Thoracic aorta (tissue), 2 donors: ENCODE data around the gene VWA3A. TPM values are rescaled to one million over a fixed set of nuclear protein-coding genes. Genes with fewer than 3 reads are reported as not detected.
A peak's percentile ranks its signal among the peaks of the same experiment; 100 is the strongest.

ENCODE experiments used
- ATAC-seq: fragments of 150-250 bp; one replicate; pipeline ENCODE4 v1.8.0; 2017; ENCODE audit warnings: low read depth; ENCODE audit not compliant: insufficient number of reproducible peaks, low FRiP score
- DNase-seq: peaks from one replicate; pipeline ENCODE4 v3.0.0-alpha.2; 2020; ENCODE audit warnings: low spot score
- H3K27ac ChIP-seq, 2 donors: fragments of 200-600 bp; sonication (generic); 1 replicate in 1 of 2; 2 replicates in 1 of 2; pipeline ENCODE4 v1.5.1; 2016; ENCODE audit warnings: mild to moderate bottlenecking in 2 of 2, moderate library complexity in 2 of 2
- H3K27me3 ChIP-seq: fragments of 200-600 bp; sonication (generic); replicated peaks from 2 replicates; pipeline ENCODE4 v1.6.0; 2016; ENCODE audit warnings: mild to moderate bottlenecking; ENCODE audit not compliant: insufficient read depth
- H3K36me3 ChIP-seq: fragments of 200-600 bp; sonication (generic); one replicate; pipeline ENCODE4 v1.5.1; 2016
- H3K4me1 ChIP-seq, 2 donors: fragments of 200-600 bp; sonication (generic); 1 replicate in 1 of 2; 2 replicates in 1 of 2; pipeline versions ENCODE4 v1.5.1 to v1.6.0; 2016; ENCODE audit warnings: low read depth in 2 of 2, mild to moderate bottlenecking in 1 of 2; ENCODE audit not compliant: control insufficient read depth in 1 of 2
- H3K4me3 ChIP-seq: fragments of 200-600 bp; sonication (generic); 2 replicates; pipeline ENCODE4 v1.5.1; 2016; ENCODE audit warnings: mild to moderate bottlenecking
- H3K9me3 ChIP-seq: fragments of 200-600 bp; sonication (generic); 2 replicates; pipeline ENCODE4 v1.5.1; 2016
- CTCF ChIP-seq: fragments of 200-600 bp; sonication (generic); IDR thresholded peaks from one replicate; pipeline ENCODE4 v1.5.1; 2019; ENCODE audit warnings: antibody characterized with exemption
- total RNA-seq, 2 donors: library from RNA; depleted of rRNA; stranded (reverse); fragments of >200 nt; gene quantifications; one replicate each; pipeline versions ENCODE4 v1.1.0 to v1.2.3, GENCODE V29; 2016

VWA3A gene
- total RNA-seq, 2 donors from 2014 or later: 2.3 TPM; not detected in 1

GRCh38 chr16:22190776-22191531, 98.6 kb downstream of the VWA3A start:
- no peaks in the 10 kb centered on the region for H3K36me3 ChIP-seq
- peaks cover 15 to 30% of the 10 kb centered on the region in 2 donors for H3K4me1 ChIP-seq

GRCh38 chr16:22191532-22192260, 99.4 kb downstream of the VWA3A start:
- Histone ChIP-seq H3K4me3 (peak overlapping the region; percentile 75), H3K9me3 (no peaks in the 10 kb centered on the region), H3K27me3 (no peaks in the 10 kb centered on the region), H3K36me3 (no peaks in the 10 kb centered on the region), H3K4me1 (peaks cover 15 to 34% of the 10 kb centered on the region in 2 donors), H3K27ac (peak overlapping the region; percentile 94 to 97)
- ATAC-seq: no peak
- DNase-seq: no peak
- TF ChIP-seq CTCF: no peak

More at GRCh38 chr16:22190776-22191531, 98.6 kb downstream of the VWA3A start:
- ATAC-seq (peak; percentile 78), DNase-seq (peak; percentile 100)
- H3K4me3 ChIP-seq: peak overlapping the region; percentile 75
- H3K9me3 ChIP-seq: no peaks in the 10 kb centered on the region
- peak overlapping the region; percentile 94 to 97 for H3K27ac ChIP-seq
- TF ChIP-seq CTCF: no peak
- no peaks in the 10 kb centered on the region for H3K27me3 ChIP-seq

- Histone ChIP-seq H3K36me3 (no peaks in the 10 kb centered on the region), H3K4me1 (peaks cover 15 to 34% of the 10 kb centered on the region in 2 donors), H3K27me3 (no peaks in the 10 kb centered on the region), H3K27ac (peak overlapping the region; percentile 94 to 97), H3K9me3 (no peaks in the 10 kb centered on the region), H3K4me3 (peak overlapping the region; percentile 75)
- ATAC-seq: peak; percentile 23
- peak; percentile 22 for DNase-seq
- no peak for TF ChIP-seq CTCF
Measured at GRCh38 chr16:22192261-22193062, 100.1 kb downstream of the VWA3A start.

GRCh38 chr16:22193063-22193411, 100.7 kb downstream of the VWA3A start:
- Histone ChIP-seq H3K4me3 (peak overlapping the region; percentile 75), H3K9me3 (no peaks in the 10 kb centered on the region), H3K36me3 (no peaks in the 10 kb centered on the region), H3K4me1 (peaks cover 15 to 35% of the 10 kb centered on the region in 2 donors), H3K27me3 (no peaks in the 10 kb centered on the region), H3K27ac (peak overlapping the region; percentile 94 to 97)
- no peak for ATAC-seq
- DNase-seq: no peak
- TF ChIP-seq CTCF: no peak
